Measurements from ENCODE around the gene CFD.

CFD gene

GRCh38 chr19:890831-891230 lies 31.4 kb downstream of the CFD start:
- no peak for DNase-seq

- peak; percentile 19 to 49 for DNase-seq
Observed at GRCh38 chr19:891421-892200, 32.1 kb downstream of the CFD start.

- no peak for DNase-seq
Observed at GRCh38 chr19:892243-892893, 32.9 kb downstream of the CFD start.

GRCh38 chr19:892894-893689 lies 33.6 kb downstream of the CFD start, which contains the start of the genes MED16 and RNU6-9:
Gene MED16 (minus strand): TSS chr19:893187. CDS start chr19:891131, 2,056 bp downstream.
Gene RNU6-9 (plus strand): TSS chr19:893484.
- DNase-seq, result peak; percentile 91 to 92

DNA sequence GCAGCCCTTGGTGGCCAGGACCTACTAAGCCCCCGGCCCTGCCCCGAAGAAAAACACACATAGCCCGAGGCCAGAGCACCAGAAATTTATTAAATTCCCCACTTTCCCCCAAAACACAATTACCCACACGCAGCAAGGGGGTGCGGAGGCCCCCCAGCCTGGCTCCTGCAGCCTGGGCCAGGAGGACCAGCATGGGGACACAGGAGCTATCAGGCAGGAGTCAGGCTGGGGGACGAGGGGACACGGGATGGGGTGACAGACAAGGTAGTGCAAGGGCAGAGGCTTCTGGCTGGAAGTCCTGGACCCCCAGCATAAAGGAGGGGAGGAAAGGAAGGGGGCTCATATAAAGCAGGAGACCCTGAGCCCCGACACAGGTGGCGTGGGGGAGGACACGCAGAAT lies 37.0 kb downstream of the CFD start:
- DNase-seq, result no peak

GRCh38 chr19:896999-897398 lies 37.5 kb downstream of the CFD start:
- no peak for DNase-seq

DNA sequence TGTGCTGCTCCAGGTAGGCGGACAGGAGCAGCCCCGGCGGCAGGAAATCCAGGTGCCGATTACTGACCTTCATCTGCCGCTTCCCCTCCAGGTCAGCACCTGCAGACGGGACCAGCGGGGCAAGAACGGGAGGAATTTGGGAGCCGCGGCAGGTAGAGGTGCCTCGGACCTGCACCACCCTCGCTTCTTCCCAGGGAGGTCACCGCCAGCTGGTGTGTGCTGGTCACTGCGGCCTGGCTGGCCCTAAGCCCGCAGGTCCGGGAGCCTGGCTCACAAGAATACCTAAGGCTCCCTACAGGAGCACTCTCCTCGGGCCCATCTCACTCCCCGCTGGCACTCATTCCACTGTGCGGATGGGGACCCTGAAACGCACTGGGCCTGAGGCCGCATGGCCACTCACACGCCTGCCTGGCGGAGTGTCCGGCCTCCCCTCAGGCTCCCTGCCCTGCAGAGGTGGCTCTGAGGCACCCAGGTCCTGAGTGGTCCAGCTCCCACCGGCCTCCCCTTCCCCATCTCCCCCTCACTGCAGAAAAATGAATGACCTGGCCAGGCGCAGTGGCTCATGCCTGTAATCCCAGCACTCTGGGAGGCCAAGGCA lies 38.1 kb downstream of the CFD start:
- no peak for DNase-seq

DNA sequence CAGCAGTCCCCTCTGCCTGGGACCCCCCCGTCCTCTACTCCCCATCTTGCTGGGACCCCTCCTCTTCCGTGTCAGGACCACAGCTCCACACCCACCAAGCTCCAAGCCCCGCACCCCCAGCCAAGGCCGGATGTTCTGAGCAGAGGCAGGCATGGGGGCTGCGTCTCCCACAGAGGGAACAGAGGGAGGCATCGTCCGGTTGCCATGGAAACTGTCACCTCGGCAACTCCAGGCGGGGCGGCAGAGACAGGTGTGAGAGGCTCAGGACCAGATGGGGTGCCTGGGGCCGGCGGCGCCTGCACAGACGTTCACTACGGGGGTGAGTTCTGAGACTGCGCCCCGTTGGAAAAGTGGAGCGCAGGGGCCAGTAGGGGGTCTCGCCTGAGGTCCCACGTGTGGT lies 39.2 kb downstream of the CFD start:
- peak; percentile 48 to 61 for DNase-seq

DNA sequence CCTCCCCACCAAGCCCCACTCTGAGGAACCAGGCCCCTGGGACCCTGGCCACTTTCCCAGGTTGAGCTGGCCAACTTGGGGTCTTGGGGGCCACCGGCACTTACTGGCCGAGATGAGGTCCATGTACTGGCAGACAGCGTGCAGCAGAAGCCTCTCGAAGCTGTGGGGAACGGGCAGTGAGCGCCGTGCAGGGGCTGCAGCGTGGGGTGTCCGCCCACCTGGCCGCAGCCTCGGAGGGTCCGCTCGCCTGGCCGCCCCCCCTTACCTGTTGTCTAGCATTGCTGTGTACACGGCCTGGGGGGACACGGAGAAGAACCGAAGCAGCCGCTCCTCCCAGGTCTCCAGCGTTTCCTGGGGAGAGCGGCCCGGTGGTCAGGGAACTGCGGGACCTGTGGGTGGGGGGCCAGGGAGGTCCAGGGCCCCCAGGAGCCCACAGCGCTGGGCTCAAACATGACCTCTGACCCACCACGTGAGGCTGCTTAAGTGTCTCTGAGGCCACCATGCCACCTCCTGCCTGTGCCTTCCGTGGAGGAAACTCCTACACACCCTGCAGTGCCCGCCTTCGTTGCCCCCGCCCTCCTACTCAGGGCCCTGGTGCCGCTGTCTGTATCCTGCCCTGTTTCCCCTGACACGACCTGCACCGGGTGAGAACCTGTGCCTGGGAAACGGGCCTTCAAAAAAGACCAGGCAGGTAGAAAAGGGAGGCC lies 40.0 kb downstream of the CFD start:
- DNase-seq, result no peak

GRCh38 chr19:900043-900301 lies 40.5 kb downstream of the CFD start:
- no peak for DNase-seq

- DNase-seq, result no peak
Observed at GRCh38 chr19:900302-901111, 41.0 kb downstream of the CFD start.

DNA sequence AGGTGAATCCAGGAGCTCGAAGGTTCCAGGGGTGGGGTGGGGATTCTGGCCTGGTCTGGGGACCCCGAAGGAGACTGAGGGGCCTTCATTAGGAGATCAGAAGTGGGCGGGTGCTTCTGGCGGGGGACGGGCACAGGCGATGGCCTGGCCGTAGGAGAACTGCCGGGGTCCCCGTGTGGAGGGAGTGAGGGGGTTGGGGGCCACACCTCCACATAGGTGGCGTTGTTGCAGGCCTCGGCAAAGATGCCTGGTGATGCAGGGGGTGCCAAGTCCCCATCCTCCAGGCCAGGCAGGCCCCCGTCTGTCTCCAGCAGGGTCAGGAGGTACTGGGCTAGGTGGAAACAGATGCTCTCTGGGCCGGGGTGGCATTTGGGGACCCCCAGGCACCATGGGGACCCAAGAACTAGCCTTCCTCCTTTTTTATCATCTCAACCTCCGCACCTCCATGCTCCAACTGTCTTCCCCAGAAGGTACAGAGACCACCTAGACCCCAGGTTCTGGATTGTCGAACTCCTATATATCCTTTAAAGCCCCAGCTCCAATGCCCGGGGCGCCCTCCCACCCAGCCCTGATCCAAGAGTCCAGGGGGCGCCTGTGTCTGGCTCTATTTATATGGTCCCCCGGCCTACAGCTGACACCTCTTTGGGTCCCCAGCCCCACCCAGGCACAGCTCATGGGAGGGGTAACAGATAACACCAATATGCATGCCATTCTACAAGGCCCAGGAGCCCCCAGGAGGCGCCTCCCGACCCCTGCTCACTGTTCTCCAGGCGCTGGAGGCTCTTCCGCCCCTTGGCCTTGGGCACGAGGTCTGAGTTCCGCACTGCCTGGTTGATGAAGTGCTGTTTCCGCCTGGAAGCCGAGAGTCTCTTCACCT lies 42.0 kb downstream of the CFD start:
- no peak for DNase-seq

DNA sequence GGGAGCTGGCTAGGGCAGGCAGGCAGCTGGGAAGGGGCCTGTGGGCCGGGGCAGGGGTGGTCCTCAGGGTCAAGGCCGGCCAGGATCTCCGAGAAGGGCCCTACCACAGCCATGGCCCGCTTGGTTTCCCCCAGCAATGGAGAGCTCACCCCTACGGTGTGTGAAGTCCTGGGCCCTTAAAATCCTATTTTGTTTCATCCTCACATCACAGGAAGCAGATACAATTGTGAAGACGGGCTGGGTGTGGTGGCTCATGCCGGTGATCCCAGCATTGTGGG lies 42.6 kb downstream of the CFD start:
- no peak for DNase-seq

GRCh38 chr19:902446-903226 lies 43.2 kb downstream of the CFD start:
- DNase-seq, result no peak

DNA sequence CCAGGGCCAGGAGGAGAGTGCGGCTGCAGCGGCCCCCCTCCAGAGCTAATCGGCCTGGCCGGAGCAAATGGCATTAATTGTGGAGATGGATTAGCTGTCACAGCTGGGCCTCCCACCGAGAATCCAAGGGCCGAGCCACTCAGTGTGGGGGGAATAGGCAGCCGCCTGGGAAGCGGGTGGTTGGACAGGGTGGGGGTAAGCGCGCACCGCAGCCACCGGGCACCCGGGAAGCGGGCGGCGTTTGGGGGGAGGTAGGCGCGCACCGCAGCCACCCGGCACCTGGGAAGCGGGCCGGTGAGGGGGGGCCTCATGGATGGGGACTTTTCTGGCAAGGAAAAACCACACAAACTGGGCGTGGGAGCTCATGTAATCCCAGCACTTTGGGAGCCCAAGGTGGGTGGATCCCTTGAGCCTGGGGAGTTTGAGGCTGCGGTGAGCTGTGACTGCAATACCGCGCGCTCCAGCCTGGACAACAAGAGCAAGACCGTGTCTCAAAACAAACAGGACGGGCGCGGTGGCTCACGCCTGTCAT lies 43.9 kb downstream of the CFD start:
- peak in 1 of 2 experiments; percentile 55 for DNase-seq

DNA sequence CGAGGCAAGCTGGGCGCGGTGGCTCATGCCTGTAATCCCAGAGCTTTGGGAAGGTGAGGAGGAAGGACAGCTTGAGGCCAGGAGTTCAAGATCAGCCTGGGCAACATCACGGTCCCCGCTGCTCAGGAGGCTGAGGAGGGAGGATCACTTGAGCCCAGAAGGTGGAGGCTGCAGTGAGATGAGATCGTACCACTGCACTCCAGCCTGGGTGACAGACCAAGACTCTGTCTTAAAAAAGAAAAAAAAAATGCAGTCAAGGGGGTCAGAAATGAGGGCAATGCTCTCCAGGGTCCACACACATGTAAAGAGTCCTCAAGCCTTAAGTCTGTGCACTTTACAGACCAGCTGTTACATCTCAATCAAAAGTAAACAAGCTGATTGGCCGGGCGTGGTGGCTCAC lies 45.1 kb downstream of the CFD start:
- DNase-seq, result no peak

DNA sequence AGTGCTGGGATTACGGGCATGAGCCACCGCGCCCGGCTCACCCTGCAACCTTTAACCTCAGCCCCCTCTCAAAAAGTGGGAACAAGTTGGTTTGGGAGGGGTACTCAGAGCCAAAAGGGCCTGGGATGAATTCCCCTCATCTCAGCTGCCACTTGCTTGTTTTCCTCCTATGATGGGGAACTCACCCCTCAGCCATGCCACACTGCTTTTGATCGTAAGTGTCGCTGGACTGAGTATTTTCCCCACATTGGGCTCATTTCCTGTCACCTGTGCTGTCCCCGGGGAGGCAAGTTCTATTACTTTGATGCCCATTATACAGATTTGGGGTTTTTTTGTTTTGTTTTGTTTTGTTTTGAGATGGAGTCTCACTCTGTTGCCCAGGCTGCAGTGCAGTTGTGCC lies 47.0 kb downstream of the CFD start:
- no peak for DNase-seq

DNA sequence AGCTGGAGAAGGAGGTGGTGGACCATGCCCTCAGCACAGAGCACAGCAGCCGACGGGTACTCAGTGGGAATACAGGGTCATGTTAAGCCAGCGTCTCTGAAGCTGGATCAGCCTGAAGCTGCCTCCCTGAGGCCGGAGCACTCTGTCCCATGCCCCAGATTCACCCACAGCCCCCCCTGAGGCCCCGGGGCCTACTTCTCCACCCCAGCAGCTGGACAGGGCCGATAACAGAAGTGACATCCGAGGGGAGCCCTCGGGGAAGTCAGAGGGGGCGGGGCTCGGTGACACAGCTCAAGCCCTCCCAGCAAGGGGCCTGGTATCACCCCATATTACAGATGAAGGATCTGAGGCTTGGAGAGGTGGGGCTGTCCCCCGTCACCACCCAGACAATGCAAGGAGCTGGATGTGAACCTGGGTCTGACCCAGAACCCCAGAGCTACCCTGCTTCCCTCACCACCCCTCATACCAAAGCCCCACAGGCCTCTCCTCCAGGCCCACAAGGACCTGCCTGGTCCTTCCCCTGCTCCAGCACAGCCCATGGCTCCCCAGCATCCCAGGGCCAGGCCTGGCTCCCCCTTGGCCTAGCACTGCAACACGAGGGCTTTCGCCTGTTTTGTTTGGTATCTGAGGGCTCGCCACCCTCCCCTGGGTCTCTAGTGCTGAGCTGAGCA lies 47.9 kb downstream of the CFD start:
- no peak for DNase-seq

All from NCI-H2081 (cell line).